Measurements from ENCODE around the gene PCDH9.
A peak's percentile ranks its signal among the peaks of the same experiment; 100 is the strongest.
"Not testable (repeated sequence)": the region's sequence is repeated elsewhere in the genome, so short reads cannot be mapped to it uniquely, and the experiment has no call there.

The PCDH9 gene

GRCh38 chr13:66765559-66765958, 464.6 kb downstream of the PCDH9 start:
- DNase-seq (ENCODE audit: low read depth, low spot score): no peak

GRCh38 chr13:66760678-66761077, 469.5 kb downstream of the PCDH9 start:
- DNase-seq (ENCODE audit: low read depth, low spot score): not testable (repeated sequence)

GRCh38 chr13:66759919-66760318, 470.2 kb downstream of the PCDH9 start:
- DNase-seq (ENCODE audit: low read depth, low spot score): no peak

- no peak for DNase-seq (ENCODE audit: low read depth, low spot score)
Observed at GRCh38 chr13:66751691-66752090, 478.4 kb downstream of the PCDH9 start.

- DNase-seq (ENCODE audit: low read depth, low spot score): no peak
Observed at GRCh38 chr13:66748712-66749111, 481.4 kb downstream of the PCDH9 start.

- no peak for DNase-seq (ENCODE audit: low read depth, low spot score)
Observed at GRCh38 chr13:66745307-66745706, 484.8 kb downstream of the PCDH9 start.

- no peak for DNase-seq (ENCODE audit: low read depth, low spot score)
Observed at GRCh38 chr13:66723576-66723975, 506.6 kb downstream of the PCDH9 start.

- no peak for DNase-seq (ENCODE audit: low read depth, low spot score)
Observed at GRCh38 chr13:66716538-66716937, 513.6 kb downstream of the PCDH9 start.

GRCh38 chr13:66714795-66715194, 515.3 kb downstream of the PCDH9 start:
- no peak for DNase-seq (ENCODE audit: low read depth, low spot score)

GRCh38 chr13:66704110-66704509, 526.0 kb downstream of the PCDH9 start:
- DNase-seq (ENCODE audit: low read depth, low spot score): no peak

GRCh38 chr13:66703597-66703996, 526.5 kb downstream of the PCDH9 start:
- DNase-seq (ENCODE audit: low read depth, low spot score): no peak

GRCh38 chr13:66700117-66700601, 530.0 kb downstream of the PCDH9 start:
- DNase-seq (ENCODE audit: low read depth, low spot score): no peak

- DNase-seq (ENCODE audit: low read depth, low spot score): no peak
Observed at GRCh38 chr13:66693656-66694055, 536.5 kb downstream of the PCDH9 start.

GRCh38 chr13:66691149-66691548, 539.0 kb downstream of the PCDH9 start:
- DNase-seq (ENCODE audit: low read depth, low spot score): no peak

GRCh38 chr13:66689628-66690027, 540.5 kb downstream of the PCDH9 start:
- peak; percentile 21 for DNase-seq (ENCODE audit: low read depth, low spot score)

GRCh38 chr13:66689037-66689619, 541.0 kb downstream of the PCDH9 start:
- no peak for DNase-seq (ENCODE audit: low read depth, low spot score)

GRCh38 chr13:66681403-66681802, 548.7 kb downstream of the PCDH9 start:
- DNase-seq (ENCODE audit: low read depth, low spot score): no peak

GRCh38 chr13:66680031-66680430, 550.1 kb downstream of the PCDH9 start:
- no peak for DNase-seq (ENCODE audit: low read depth, low spot score)

GRCh38 chr13:66675620-66676019, 554.5 kb downstream of the PCDH9 start:
- no peak for DNase-seq (ENCODE audit: low read depth, low spot score)

- DNase-seq (ENCODE audit: low read depth, low spot score): no peak
Observed at GRCh38 chr13:66673401-66673800, 556.7 kb downstream of the PCDH9 start.

- no peak for DNase-seq (ENCODE audit: low read depth, low spot score)
Observed at GRCh38 chr13:66665991-66666390, 564.1 kb downstream of the PCDH9 start.

GRCh38 chr13:66663711-66664110, 566.4 kb downstream of the PCDH9 start:
- DNase-seq (ENCODE audit: low read depth, low spot score): no peak

- DNase-seq (ENCODE audit: low read depth, low spot score): no peak
Observed at GRCh38 chr13:66663206-66663605, 566.9 kb downstream of the PCDH9 start.

- DNase-seq (ENCODE audit: low read depth, low spot score): no peak
Observed at GRCh38 chr13:66661336-66661735, 568.8 kb downstream of the PCDH9 start.
